Stimulated activated CD8-positive, alpha-beta memory T cell treated with anti-CD3 and anti-CD28 coated beads, Interleukin-4, amount 100 ng/mL, for 1 hour (primary cell): Measurements from ENCODE around the gene IL32.
A peak's percentile ranks its signal among the peaks of the same experiment; 100 is the strongest.
"Not testable (repeated sequence)": the region's sequence is repeated elsewhere in the genome, so short reads cannot be mapped to it uniquely, and the experiment has no call there.

Experiments
- DNase-seq, 2 donors: peaks; one replicate each; pipeline ENCODE4 v3.0.0-alpha.2; 2020; ENCODE audit warnings: low read depth in 2 of 2, low spot score in 1 of 2

IL32 gene

DNA sequence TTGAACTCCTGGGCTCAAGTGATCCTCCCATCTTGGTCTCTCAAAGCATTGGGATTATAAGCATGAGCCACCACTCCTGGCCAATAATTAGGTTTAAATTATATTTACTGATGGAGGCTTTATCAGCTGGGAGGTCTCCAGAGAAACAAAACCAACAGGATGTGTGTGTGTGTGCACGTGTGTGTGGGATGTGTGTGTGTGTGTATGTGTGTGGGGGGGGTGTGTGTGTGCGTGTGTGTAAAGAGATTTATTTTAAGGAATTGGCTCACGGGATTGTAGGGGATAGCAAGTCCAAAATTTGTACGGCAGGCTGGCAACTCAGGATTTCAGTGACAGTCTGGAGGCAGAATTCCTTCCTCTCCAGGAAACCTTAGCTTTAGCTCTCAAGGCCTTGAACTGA is 14.4 kb upstream of the IL32 start:
- no peak for DNase-seq

DNA sequence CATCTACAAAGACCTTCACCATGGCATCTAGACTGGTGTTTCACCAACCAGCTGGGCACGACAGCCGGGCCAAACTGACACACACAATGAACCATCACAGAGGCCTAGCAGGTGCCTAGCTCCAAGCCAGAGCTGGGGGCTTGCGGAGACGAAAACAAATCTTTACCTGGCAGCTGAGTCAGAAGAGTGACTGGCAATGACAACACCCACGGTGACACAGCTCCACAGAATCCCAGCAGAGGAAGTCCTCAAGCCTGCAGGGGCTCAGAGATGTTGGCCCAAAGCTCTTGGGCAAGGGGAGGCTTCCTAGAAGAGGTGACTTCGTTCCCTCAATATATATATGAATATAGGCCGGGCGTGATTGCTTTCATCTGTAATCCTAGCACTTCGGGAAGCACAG is 13.9 kb upstream of the IL32 start:
- DNase-seq: no peak

DNA sequence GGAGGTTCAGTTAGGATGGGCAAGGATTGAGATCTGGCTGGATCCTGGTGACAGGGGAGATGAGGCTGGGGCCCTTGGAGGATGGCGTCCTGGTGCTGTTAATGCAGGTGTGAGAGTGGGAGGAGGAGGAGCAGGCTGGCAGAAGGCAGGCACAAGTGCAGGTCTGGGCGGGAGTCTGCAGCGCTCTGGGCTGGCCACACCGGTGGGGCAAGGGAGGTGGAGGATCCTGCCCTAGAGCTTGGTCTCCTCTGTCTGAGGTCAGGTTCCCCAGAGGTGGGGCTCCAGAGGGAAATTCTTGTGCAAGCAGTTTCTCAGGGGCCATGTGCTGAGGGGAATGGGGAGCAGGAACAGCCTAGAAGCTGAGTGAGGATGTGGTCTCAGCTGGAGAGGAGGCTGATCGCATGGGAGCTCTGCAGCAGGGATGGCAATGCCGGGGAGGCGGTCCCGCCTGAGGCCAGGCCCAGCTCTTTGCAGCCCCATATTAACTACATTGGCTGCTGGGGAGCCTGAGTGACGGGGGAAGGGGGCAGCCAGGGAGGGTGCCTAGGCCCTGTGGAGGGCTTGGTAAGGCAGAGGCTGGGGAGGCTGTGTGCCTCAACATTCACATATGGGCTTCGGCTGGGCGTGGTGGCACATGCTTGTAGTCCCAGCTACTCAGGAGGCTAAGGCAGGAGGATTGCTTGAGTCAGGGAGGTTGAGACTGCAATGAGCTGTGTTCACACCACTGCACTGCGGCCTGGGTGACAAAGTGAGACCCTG is 12.7 kb upstream of the IL32 start:
- DNase-seq: not testable (repeated sequence)

DNA sequence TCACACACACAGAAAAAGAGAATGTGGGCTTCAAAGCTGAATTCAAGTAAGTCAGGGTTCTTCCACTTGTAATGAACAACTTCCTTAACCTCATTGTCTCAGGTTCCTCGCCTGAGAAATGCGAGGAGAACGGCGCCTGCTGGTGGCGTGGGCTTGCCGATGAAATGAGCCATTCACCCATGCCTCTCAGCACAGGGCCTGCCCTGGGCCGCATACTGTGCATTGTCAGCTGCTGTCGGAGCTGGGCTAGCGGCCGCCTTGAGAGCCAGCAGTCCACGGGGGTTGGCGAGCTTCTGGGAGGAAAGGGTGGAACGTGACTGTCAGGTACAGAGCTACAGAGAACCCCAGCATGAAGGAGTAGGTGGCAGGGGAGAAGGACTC is 12.1 kb upstream of the IL32 start:
- DNase-seq: not testable (repeated sequence)

DNA sequence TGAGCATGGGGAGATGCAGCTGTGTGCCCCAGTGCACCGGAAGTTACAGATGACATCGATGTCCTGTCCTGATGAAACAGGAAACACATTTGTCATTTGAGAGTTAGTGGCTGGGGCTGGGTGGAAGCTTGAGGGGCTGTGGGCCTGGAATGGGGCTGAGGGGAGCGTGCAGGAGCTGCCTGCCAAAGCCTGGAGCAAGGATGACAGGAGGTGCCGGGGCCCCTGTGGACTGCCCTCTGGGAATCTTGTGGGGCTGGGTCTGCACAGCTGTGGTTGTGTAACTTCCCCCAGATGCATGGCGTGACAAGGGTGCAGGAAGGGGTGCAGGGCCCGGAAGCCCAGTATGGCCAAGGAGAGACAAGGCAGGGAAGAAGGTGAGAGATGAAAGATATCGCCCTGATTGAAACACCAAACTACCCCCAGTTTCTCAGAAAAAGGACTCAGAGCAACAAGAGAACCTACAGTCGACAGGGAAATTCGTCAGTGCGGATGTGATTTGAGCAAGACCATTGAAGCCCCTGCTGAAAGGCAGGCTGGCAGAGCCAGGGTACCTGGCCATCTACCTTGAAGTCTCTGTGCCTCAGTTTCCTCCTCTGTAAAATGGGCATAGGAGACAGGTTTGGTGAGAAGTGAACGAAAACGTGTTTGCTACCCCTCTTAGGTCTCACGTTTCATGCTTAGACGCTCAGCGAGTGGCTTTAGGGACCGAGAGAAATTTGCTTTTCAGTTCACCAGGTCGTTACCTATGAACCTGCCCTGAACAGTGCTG is 10.3 kb upstream of the IL32 start:
- no peak for DNase-seq

DNA sequence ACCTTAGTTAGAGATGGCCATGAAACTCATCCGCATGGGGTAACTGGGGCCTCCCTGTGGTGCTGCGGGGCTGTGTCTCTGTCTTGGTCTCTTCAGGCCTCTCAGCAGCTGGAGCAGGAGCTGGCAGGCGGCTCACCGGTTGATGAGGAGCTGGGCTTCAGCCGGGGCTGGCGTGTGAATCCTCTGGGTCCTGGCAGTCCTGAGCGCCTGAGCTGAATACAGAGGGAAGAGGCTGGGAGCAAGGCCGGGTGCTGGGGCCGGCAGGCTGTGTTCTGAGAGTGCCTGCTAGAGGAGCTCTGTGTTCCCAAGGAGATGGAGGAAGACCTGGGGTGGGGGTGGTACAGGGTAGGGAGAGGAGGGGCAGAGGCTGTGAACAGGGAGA is 9.7 kb upstream of the IL32 start:
- not testable (repeated sequence) for DNase-seq

DNA sequence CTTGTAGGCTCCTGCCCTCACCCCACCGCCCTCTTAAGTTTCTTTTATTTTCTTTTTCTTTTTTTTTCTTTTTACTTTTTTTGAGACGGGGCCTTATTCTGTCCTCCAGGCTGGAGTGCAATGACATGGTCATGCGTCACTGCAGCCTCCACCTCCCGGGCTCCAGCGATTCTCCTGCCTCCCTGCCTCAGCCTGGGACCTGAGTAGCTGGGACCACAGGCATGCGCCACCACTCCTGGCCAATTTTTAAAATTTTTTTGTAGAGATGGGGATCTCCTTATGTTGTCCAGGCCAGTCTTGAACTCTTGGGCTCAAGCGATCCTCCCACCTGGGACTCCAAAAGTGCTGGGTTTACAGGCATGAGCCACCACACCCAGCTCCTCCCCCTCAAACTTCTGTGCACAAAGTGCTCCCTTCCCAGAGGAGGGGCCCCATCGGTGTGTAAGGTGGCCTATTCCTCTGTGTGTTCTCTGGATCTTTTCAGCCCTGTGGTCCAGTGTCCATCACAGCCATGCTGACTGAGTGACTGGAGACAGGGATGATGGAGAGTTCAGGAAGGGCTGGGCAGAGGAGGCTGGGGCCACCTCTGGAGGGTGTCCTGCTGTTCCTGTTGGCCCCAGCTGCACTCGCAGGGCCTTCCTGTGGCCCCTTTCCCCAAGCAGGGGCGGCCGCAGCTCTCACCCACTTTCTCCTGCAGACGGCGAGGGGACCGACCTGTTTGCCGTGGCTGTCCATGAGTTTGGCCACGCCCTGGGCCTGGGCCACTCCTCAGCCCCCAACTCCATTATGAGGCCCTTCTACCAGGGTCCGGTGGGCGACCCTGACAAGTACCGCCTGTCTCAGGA is 8.9 kb upstream of the IL32 start:
- DNase-seq: no peak

DNA sequence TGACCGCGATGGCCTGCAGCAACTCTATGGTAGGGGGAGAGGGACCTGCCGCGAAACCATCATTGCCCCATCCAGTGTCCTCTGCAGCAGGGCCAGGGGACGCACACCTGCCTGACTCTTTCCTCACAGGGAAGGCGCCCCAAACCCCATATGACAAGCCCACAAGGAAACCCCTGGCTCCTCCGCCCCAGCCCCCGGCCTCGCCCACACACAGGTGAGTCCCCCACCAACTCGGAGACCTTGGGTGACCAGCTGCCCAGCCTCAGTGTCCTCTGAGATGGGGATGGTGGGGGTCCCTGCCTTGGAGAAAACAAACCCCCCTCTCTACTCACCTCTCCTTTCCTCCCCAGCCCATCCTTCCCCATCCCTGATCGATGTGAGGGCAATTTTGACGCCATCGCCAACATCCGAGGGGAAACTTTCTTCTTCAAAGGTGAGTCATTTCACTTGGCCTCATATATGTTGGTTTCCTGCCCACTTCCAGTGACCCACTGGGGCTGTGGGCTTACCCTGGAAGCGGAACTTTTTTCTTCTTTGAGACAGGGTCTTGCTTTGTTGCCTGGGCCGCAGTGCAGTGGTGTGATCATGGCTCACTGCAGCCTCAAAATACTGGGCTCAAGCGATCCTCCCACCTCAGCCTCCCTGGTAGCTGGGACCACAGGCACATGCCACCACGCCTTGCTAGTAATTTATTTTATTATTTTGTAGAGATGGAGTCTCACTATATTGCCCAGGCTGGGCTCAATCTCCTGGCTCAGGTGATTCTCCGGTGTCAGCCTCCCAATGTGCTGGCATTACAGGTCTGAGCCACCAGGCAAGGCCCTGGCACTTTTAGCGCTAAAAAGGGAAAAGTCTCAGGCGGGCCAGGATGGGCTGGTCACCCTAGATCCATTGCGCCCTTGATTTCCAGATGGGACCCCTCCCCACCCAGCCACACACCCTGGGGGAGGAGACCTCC is 8.0 kb upstream of the IL32 start:
- no peak for DNase-seq

DNA sequence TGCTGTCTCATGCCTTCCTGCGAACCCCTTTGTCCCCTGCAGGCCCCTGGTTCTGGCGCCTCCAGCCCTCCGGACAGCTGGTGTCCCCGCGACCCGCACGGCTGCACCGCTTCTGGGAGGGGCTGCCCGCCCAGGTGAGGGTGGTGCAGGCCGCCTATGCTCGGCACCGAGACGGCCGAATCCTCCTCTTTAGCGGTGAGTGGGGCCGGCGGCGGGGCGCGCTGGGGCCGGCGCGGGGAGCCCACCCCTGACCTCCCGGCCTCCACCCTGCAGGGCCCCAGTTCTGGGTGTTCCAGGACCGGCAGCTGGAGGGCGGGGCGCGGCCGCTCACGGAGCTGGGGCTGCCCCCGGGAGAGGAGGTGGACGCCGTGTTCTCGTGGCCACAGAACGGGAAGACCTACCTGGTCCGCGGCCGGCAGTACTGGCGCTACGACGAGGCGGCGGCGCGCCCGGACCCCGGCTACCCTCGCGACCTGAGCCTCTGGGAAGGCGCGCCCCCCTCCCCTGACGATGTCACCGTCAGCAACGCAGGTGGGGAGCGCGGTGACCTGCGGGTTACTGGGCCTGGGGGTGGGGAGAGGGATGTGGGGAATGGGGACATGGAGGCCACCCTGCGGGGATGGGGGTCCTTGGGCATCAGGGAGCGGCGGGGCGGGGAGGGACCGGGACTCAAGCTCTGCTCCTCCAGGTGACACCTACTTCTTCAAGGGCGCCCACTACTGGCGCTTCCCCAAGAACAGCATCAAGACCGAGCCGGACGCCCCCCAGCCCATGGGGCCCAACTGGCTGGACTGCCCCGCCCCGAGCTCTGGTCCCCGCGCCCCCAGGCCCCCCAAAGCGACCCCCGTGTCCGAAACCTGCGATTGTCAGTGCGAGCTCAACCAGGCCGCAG is 7.1 kb upstream of the IL32 start:
- no peak for DNase-seq

DNA sequence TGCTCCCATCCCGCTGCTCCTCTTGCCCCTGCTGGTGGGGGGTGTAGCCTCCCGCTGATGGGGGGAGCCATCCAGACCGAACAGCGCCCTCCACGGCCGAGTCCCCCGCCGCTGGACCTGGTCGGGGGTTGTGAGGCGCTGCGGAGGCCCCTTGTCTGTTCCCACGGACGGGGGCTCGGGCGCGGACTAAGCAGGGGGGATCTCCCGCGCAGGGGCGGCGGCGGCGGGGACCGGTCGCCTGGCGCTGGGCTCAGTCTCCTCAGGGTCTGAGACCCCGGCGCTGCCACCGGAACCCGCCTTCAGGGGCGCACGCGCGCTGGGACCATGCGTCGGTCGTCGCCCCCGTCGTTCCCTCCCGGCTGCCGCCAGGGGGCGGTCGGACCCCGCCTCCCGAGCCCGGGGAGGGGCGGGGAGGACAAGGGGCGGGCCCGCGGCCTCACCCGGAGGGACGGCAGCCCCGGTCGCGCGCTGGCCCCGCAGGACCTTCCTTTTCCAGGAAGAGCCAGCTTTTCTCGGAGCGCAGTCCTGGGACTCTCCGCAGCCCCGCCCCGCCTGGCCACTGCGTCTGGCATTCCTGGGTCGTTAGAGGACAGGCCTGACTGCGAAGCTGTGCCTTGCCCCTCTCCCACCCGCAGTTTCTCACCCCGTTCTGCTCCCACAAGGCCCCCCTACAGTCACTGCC is 6.3 kb upstream of the IL32 start:
- peak; percentile 71 to 74 for DNase-seq

DNA sequence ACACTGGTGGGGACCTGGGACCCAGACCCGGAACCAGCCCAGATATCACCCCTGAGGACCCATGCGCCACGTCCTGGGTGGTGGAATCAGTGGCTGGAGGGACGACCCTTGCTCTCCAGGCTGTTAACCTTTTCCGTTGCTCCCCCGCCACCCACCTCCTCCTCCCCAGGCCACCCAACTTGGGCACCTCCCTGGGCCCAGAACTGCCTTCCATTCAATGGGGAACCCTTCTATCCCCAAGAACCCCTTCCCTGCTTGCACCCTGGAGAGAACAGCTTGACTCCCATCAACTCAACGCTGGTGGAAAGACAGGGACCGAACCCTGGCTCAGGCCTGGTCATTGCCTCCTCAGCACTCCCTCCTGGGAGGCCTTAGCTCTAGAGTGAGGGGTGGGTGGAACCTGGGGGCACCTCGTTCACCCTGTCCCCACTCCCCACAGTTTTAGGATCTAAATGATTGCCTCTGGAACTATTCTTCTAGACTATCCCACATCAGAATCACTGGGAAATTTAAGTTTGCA is 5.7 kb upstream of the IL32 start:
- no peak for DNase-seq

DNA sequence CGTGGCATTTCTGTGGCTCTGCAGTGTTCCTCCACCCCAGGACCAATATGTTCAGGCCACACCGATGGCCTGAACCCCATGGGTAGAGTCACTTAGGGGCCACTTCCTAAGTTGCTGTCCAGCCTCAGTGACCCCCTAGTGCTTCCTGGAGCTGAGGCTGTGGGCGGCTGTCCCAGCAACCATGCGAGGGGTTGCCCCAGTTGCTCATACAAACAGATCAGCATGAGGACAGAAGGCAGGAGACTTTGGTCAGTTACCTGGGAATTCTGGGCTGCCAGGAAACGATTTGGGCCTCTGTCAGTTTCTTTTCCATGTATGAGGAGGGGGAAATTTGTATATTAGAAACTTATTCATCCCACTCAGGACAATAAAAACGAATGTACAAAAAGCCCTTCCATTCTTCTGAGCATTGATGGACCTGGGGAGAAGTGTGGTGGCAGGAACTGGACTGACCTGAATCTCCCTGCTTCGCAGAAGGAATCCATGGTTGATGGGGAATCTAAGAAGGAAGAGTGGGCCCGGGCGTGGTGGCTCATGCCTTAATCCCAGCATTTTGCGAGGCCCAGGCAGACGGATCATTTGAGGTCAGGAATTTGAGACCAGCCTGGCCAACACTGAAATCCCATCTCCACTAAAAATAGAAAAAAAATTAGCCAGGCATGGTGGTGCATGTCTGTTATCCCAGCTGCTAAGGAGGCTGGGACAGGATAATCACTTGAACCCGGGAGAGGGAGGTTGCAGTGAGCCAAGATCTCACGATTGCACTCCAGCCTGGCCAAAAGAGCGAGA is 4.9 kb upstream of the IL32 start:
- no peak for DNase-seq

DNA sequence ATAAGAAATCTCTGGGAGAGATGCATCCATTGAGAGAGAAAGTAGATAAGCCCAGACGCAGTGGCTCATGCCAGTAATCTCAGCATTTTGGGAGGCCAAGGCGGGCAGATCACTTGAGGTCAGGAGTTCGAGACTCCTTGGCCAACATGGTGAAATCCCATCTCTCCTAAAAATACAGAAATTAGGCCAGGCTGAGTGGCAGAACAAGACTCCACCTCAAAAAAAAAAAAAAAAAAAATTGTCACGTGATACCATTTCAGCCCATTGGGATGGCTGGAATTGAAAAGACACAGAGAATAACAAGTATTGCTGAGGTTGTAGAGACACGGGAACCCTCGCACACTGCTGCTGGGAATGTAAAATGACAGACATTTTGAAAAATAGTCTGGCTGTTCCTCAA is 2.9 kb upstream of the IL32 start:
- DNase-seq: no peak

DNA sequence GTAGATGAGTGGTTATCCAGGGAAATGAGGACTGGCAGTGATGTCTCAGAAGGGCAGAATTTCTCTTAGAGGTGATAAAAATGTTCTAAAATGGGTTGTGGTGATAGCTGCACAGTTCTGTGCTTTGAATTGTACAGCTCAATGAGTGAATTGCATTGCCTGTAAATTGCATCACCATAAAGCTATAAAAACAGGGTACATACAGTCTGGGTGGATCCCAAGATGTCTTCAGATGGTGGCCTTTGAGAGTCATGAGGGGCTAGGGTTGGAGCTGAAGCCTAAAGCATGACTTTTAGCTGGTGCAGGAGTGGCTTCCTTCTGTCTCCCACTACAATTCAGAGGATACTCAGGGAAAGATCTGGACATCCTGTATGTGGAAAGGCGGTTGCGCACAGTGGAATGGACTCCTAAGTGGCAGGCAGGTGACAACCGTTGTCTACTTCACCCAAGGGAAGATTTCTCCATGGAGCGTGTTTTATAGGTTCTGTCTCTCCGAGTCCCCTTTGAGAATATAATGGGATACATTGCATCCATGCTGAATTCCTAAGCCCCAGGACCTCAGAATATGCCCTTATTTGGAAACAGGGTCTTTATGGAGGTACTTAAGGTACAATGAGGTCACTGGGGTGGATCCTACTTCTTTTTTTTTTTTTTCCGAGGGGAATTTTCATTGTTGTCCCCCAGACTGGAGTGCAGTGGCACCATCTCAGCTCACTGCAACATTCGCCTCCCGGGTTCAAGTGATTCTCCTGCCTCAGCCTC is 1.6 kb upstream of the IL32 start:
- DNase-seq: no peak

DNA sequence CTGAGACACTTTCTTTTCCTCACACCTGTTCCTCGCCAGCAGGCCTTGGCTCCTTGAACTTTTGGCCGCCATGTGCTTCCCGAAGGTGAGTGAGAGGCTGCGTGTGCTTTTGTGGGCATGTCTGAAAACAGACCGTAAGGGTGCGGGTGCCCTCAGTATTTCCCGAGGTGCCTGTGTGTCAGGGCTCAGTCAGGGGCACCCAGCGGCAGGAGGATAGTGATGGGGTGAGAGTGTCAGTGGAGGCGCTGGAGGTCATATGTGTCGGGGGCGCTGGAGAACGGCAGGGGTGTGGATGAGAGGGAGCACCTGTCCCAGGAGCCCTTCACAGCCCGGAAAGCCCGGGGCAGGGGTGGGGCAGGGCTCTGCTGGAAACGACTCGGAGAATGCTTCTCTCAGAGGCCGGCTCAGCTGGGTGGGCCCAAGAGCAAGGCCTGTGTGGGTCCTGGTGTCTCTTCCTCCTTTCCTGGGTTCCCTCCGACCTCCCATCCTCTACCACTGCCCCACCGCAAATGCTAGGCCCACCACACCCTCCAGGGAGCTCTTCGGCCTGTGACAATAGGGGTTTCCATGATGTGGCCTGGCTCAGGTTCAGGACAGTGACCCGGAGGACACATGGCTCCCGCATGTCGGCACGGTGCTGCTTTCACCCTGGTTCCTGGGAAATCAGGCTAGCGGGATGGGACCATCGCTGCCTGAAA is 451 bp downstream of the IL32 start:
- DNase-seq: no peak

DNA sequence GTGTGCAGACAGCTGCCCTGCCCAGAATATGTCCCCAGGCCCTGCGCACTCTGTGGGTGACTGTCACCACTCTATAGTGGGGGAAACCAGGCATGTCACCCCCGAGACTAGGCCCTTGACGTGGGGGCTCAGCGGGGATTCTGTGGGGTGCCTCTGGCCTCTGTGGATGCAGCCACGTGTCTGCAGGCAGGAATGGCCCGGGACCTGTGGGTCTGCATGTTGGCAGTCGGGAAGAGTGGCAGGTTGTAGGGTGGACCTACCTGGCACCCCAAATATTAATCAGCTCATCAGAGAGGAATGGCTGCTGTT is 954 bp downstream of the IL32 start:
- no peak for DNase-seq

DNA sequence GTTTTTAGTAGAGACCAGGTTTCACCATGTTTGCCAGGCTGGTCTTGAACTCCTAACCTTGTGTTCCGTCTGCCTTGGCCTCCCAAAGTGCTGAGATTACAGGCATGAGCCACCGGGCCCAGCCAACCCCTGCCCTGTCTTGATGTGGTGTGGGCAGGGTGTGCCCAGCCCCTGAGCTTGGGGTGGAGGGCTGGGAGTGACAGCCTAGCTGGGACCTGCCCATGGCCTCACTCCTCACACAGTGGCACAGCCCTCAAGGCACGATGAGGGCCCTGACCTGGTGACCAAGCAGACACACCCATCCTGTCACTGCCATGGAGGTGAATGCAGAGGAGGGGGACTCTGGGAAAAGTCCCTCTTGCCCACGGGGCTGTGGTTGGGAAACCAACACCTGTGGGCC is 3.0 kb downstream of the IL32 start:
- DNase-seq: no peak
